ENCODE results near the gene TSNAX.

GRCh38 chr1:231522038-231522437, 6.4 kb upstream of the TSNAX start:
- TF ChIP-seq, protein P1, sequence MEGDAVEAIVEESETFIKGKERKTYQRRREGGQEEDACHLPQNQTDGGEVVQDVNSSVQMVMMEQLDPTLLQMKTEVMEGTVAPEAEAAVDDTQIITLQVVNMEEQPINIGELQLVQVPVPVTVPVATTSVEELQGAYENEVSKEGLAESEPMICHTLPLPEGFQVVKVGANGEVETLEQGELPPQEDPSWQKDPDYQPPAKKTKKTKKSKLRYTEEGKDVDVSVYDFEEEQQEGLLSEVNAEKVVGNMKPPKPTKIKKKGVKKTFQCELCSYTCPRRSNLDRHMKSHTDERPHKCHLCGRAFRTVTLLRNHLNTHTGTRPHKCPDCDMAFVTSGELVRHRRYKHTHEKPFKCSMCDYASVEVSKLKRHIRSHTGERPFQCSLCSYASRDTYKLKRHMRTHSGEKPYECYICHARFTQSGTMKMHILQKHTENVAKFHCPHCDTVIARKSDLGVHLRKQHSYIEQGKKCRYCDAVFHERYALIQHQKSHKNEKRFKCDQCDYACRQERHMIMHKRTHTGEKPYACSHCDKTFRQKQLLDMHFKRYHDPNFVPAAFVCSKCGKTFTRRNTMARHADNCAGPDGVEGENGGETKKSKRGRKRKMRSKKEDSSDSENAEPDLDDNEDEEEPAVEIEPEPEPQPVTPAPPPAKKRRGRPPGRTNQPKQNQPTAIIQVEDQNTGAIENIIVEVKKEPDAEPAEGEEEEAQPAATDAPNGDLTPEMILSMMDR (IDR thresholded peaks at IDR 0.05) = no peak
- no peak for TF ChIP-seq POLR2AphosphoS5 (IDR thresholded peaks at IDR 0.05)

Data from sigmoid colon (tissue), 4 donors.